Suprapubic skin (tissue), 4 donors: Measurements from ENCODE around the gene DND1. TPM values are rescaled to one million over a fixed set of nuclear protein-coding genes. Genes with fewer than 3 reads are reported as not detected.
"Not testable (repeated sequence)": the region's sequence is repeated elsewhere in the genome, so short reads cannot be mapped to it uniquely, and the experiment has no call there.

ENCODE experiments used
- DNase-seq, 2 donors: peaks; one replicate each; pipeline ENCODE4 v3.0.0-alpha.2; 2019; ENCODE audit warnings: low spot score in 2 of 2
- H3K27ac ChIP-seq: fragments of 200-600 bp; sonication (generic); one replicate; pipeline ENCODE4 v1.5.1; 2019
- H3K27me3 ChIP-seq: fragments of 200-600 bp; sonication (generic); one replicate; pipeline ENCODE4 v1.5.1; 2019
- H3K36me3 ChIP-seq: fragments of 200-600 bp; sonication (generic); one replicate; pipeline ENCODE4 v1.5.1; 2019
- H3K4me1 ChIP-seq: fragments of 200-600 bp; sonication (generic); one replicate; pipeline ENCODE4 v1.5.1; 2019
- H3K4me3 ChIP-seq: fragments of 200-600 bp; sonication (generic); one replicate; pipeline ENCODE4 v1.5.1; 2019; ENCODE audit warnings: mild to moderate bottlenecking
- H3K9me3 ChIP-seq: fragments of 200-600 bp; sonication (generic); one replicate; pipeline ENCODE4 v1.5.1; 2019
- EP300 ChIP-seq: sonication (generic); formaldehyde crosslinking; IDR thresholded peaks from one replicate; pipeline ENCODE4 v1.6.1; 2017; ENCODE audit warnings: antibody characterized with exemption
- POLR2A ChIP-seq, 2 donors: fragments of 450-650 bp; IDR thresholded peaks; one replicate each; pipeline ENCODE4 v1.6.1; 2017; ENCODE audit warnings: antibody characterized with exemption in 2 of 2, mild to moderate bottlenecking in 2 of 2, moderate library complexity in 2 of 2
- POLR2AphosphoS5 ChIP-seq, 3 donors: sonication (generic); formaldehyde crosslinking; IDR thresholded peaks; one replicate each; pipeline ENCODE4 v1.6.1; 2017; ENCODE audit warnings: antibody characterized with exemption in 3 of 3
- WGBS: methylation state at CpG from one replicate; pipeline ENCODE4 v1.1.5; 2018; 5-methylcytosine and 5-hydroxymethylcytosine counted together
- total RNA-seq, 4 donors: library from RNA; depleted of rRNA; stranded (reverse); fragments of >200 nt; gene quantifications; one replicate each; pipeline ENCODE4 v1.1.0, GENCODE V29; 2016
- TF ChIP-seq, protein P1 (sequence below), 2 donors: fragments of 200-600 bp in 1 of 2; fragments of 450-650 bp in 1 of 2; sonication (generic) in 1 of 2; IDR thresholded peaks; one replicate each; pipeline ENCODE4 v1.5.1; 2016 to 2019; ENCODE audit warnings: antibody characterized with exemption in 2 of 2, mild to moderate bottlenecking in 1 of 2, moderate library complexity in 1 of 2

The DND1 gene
- total RNA-seq, 4 donors from 2014 or later: 0.98 to 3.5 (median 2.6) TPM

GRCh38 chr5:140664359-140665119, 8.8 kb downstream of the DND1 start, which contains the start of gene WDR55:
Gene WDR55, plus strand, starts transcription at chr5:140664904. Its CDS starts 9 bp downstream, at chr5:140664913.
- Histone ChIP-seq H3K9me3 (no peaks in the 10 kb centered on the region), H3K36me3 (peaks cover 63% of the 10 kb centered on the region), H3K4me3 (peak within 1 kb of the TSS; percentile 91), H3K4me1 (peaks cover 28% of the 10 kb centered on the region), H3K27me3 (no peaks in the 10 kb centered on the region), H3K27ac (peak within 1 kb of the TSS; percentile 94)
- 0% methylated on average over 24 of the region's 54 CpGs for WGBS
- DNase-seq: peak; percentile 98 to 99
- peak; percentile 7 to 74 (median 61) for TF ChIP-seq POLR2AphosphoS5 (IDR thresholded peaks at IDR 0.05)
- TF ChIP-seq, protein P1, sequence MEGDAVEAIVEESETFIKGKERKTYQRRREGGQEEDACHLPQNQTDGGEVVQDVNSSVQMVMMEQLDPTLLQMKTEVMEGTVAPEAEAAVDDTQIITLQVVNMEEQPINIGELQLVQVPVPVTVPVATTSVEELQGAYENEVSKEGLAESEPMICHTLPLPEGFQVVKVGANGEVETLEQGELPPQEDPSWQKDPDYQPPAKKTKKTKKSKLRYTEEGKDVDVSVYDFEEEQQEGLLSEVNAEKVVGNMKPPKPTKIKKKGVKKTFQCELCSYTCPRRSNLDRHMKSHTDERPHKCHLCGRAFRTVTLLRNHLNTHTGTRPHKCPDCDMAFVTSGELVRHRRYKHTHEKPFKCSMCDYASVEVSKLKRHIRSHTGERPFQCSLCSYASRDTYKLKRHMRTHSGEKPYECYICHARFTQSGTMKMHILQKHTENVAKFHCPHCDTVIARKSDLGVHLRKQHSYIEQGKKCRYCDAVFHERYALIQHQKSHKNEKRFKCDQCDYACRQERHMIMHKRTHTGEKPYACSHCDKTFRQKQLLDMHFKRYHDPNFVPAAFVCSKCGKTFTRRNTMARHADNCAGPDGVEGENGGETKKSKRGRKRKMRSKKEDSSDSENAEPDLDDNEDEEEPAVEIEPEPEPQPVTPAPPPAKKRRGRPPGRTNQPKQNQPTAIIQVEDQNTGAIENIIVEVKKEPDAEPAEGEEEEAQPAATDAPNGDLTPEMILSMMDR (IDR thresholded peaks at IDR 0.05): no peak
- peak in 1 of 2 donors; percentile 50 for TF ChIP-seq POLR2A (IDR thresholded peaks at IDR 0.05)
- no peak for TF ChIP-seq EP300

DNA sequence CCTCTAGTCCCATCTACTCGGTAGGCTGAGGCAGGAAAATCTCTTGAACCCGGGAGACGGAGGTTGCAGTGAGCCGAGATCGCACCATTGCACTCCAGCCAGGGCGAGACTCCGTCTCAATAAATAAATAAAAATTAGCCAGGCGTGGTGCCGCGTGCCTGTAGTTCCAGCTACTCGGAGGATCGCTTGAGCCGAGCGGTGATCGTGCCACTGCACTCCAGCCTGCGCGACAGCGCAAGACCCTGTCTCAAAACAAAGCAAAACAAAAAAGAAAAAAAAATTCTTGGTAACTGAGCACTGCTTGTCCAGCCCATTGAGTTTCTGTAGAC, 9.4 kb downstream of the DND1 start:
- Histone ChIP-seq H3K27me3 (no peaks in the 10 kb centered on the region), H3K9me3 (no peaks in the 10 kb centered on the region), H3K36me3 (peaks cover 63% of the 10 kb centered on the region), H3K4me3 (peak overlapping the region; percentile 91), H3K4me1 (peaks cover 28% of the 10 kb centered on the region), H3K27ac (peak overlapping the region; percentile 94)
- TF ChIP-seq, protein P1 (IDR thresholded peaks at IDR 0.05): no peak
- TF ChIP-seq POLR2AphosphoS5 (IDR thresholded peaks at IDR 0.05): no peak
- no peak for TF ChIP-seq POLR2A (IDR thresholded peaks at IDR 0.05)
- no peak for TF ChIP-seq EP300
- no peak for DNase-seq
- 18% methylated on average over 18 of the region's 18 CpGs for WGBS

GRCh38 chr5:140660371-140660770, 13.0 kb downstream of the DND1 start:
- peaks cover 78% of the 10 kb centered on the region for H3K36me3 ChIP-seq
- H3K9me3 ChIP-seq, H3K27me3 ChIP-seq, H3K27ac ChIP-seq, H3K4me3 ChIP-seq, DNase-seq: not testable (repeated sequence)
- 89% methylated on average over 6 of the region's 6 CpGs for WGBS
- H3K4me1 ChIP-seq: peaks cover 10% of the 10 kb centered on the region

DNA sequence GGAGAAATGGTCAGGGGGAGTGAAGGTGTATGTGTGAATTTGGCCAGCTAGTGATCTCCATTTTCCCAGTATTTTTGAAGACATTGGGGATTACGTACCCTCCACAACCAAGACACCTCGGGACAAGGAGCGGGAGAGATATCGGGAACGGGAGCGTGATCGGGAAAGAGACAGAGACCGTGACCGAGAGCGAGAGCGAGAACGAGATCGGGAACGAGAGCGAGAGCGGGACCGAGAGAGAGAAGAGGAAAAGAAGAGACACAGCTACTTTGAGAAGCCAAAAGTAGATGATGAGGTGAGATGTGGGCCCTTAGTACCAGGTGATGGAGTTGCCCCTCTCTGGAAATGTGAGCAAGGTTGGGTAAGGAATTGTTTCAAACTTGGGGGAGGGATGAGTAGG, 14.5 kb downstream of the DND1 start:
- peaks cover 4% of the 10 kb centered on the region for H3K4me1 ChIP-seq
- no peak for TF ChIP-seq EP300
- no peak for TF ChIP-seq POLR2AphosphoS5 (IDR thresholded peaks at IDR 0.05)
- no peak for TF ChIP-seq POLR2A (IDR thresholded peaks at IDR 0.05)
- TF ChIP-seq, protein P1 (IDR thresholded peaks at IDR 0.05): no peak
- DNase-seq: no peak
- H3K27ac ChIP-seq: no peak overlapping the region
- H3K27me3 ChIP-seq: no peaks in the 10 kb centered on the region
- WGBS: 96% methylated on average over 17 of the region's 17 CpGs
- no peak overlapping the region for H3K4me3 ChIP-seq
- peaks cover 93% of the 10 kb centered on the region for H3K36me3 ChIP-seq
- H3K9me3 ChIP-seq: no peaks in the 10 kb centered on the region

DNA sequence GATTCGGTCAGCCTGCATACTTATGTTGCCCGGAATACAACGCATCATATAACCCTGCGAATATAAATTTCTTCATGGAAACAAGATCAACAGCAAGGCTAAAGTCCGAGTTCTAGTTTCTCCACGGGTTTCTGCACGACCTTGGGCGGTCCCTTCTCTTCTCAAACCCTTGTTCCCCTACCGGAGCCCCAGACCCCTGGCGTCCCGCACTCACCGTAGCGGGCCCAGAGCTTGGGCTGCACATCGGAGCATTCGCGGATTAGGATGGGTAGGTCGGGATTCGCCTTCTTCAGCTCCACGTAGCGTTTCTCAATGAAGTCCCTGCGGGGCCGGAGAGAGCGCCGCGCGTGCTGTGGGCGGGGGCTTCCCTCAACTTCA, 26.3 kb downstream of the DND1 start:
- Histone ChIP-seq H3K9me3 (no peaks in the 10 kb centered on the region), H3K36me3 (peaks cover 61% of the 10 kb centered on the region), H3K27ac (peak overlapping the region; percentile 83), H3K27me3 (no peaks in the 10 kb centered on the region), H3K4me1 (peaks cover 27% of the 10 kb centered on the region), H3K4me3 (peak overlapping the region; percentile 69)
- 2% methylated on average over 19 of the region's 27 CpGs for whole genome bisulfite sequencing
- no peak for DNase-seq
- TF ChIP-seq EP300 (no peak), POLR2AphosphoS5 (IDR thresholded peaks at IDR 0.05) (no peak), POLR2A (IDR thresholded peaks at IDR 0.05) (no peak)
- TF ChIP-seq, protein P1 (IDR thresholded peaks at IDR 0.05): no peak
